HG03159 (cell line): ENCODE data around the gene RAET1G.
"Not testable (repeated sequence)": the region's sequence is repeated elsewhere in the genome, so short reads cannot be mapped to it uniquely, and the experiment has no call there.

Experiments used
- ATAC-seq: cut with Tn5 transposase; IDR thresholded peaks from one replicate; pipeline ENCODE4 v1.9.1; 2021; ENCODE audit warnings: mild to moderate bottlenecking, moderate library complexity; ENCODE audit not compliant: unreplicated experiment

RAET1G gene

DNA sequence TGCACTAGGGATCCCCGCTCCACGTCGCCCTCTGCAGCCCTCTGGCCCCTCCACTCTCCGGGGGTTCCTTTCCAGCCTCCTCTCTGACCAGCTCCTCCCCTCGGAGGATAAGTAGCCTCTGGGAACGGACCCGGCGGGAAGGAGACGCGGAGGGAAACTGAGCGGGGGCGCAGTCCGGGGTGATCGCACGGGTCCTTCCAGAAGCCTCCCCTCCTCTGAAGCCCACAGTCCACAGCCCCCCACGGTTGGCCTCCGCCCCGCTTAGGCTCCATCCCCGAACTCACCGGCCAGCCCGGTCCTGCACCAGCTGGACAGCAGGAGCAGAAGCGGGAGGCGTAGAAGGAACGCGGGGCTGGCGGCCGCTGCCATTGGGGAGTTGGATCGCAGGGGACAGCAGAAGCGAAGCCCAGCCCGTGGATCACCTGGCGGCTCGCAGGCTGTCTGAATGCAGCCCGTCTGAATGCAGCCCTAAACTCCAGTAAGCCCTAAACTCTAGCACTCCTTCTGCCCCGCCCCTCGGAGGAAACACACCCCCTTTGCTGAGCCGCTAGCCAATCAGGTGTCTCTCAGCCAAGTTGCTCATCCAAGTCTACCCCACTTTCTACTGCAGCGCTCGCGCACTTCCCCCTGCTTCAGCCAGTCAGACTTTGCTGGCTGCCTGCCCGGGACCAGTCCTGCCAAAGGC is at the start of gene RAET1G:
RAET1G (minus strand) TSS at position 480 of the 685 bp plus-strand sequence; CDS start at position 369, 111 bp downstream.
- ATAC-seq = no peak

DNA sequence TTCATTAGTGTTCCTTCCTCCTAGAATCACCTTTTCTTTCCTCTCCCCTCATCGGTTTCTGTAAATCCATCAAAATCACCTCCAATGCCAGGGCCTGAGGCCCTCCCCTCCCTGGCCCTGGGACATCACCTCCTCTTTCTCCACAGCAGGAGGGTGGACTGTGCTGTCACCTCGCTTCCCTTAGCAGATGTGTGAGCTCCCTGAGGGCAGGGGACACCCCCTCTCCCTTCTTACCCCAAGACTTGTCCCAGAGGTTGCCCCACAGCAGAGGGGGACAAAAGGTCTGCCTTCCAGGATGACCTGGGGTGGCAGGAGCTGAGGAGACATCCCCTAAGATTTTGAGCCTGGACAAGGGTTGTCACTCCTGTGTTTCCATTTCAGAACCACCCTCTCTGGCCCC is 46.7 kb upstream of the RAET1G start:
- ATAC-seq = no peak

GRCh38 chr6:149968909-149969308 is 46.0 kb upstream of the RAET1G start:
- ATAC-seq = not testable (repeated sequence)

DNA sequence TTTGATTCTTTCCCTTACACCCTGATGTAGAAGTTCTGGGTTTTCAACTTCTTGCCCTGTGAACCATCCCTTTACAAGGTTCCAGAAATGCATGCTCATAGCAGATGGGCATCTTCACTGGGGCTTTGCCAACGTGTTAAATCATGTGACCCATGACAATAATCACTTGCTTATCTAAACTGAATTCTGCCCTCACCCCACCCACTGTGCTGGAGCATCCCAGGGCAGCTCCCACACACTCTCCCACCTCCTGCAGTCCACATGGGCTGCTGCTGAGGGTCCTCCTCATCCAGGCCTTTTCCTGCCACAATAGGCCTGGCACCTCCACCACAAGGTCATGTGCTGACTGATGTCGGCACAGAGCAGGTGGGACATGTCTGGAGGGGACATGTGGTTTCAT is 45.1 kb upstream of the RAET1G start:
- ATAC-seq = not testable (repeated sequence)

DNA sequence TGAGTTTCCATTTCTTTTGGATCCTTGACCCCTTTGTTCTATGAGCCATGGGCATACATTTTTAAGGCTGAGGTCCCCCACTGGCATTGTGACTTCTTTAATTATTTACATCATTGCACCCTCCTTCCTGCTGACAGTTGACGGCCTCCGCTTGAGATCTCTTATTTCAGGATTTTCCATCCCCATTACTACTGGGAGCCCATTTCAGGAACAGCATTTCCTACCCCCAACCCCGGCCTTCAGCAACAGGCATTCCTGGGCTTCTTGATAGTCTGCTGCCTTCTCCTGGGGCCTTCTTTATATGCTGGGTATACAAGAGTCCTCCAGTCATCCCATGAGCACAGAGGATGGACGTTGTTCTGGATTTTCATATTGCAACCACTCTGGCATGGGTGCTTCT is 44.7 kb upstream of the RAET1G start:
- ATAC-seq = no peak

GRCh38 chr6:149966319-149966718 is 43.4 kb upstream of the RAET1G start:
- not testable (repeated sequence) for ATAC-seq

GRCh38 chr6:149965194-149966020 is 42.5 kb upstream of the RAET1G start:
- ATAC-seq = no peak

DNA sequence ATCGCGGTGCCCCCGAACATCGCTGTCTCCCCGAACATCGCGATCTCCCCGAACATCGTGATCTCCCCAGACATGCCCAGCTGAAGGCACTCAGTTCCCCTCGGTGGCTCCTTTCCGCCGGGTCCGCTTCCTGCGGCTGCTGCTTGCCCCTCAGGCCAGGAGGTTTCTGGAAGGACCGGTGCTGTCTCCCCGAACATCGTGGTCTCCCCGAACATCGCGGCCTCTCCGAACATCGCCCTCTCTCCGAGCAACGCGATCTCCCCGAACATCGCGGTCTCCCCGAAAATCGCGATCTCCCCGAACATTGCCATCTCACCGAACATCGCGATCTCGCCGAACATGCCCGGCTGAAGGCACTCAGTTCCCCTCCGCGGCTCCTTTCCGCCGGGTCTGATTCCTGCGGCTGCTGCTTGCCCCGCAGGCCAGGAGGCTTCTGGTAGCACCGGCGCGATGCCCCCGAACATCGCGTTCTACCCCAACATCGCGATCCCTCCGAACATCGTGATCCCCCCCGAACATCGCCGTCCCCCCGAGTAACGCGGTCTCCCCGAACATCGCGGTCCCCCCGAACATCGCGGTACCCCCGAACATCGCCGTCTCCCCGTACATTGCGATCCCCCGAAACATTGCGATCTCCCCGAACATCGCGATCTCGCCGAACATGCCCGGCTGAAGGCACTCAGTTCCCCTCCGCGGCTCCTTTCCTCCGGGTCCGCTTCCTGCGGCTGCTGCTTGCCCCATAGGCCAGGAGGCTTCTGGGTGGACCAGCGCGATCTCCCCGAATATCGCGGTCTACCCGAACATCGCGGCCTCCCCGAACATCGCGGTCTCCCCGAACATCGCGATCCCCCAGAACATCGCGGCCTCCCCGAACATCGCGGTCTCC is 41.6 kb upstream of the RAET1G start:
- no peak for ATAC-seq

- no peak for ATAC-seq
Observed at GRCh38 chr6:149963462-149964307, 40.8 kb upstream of the RAET1G start, which contains the start of gene ULBP1. TSS of gene ULBP1 (plus strand) at chr6:149963943. CDS start at chr6:149964050, 107 bp downstream.

DNA sequence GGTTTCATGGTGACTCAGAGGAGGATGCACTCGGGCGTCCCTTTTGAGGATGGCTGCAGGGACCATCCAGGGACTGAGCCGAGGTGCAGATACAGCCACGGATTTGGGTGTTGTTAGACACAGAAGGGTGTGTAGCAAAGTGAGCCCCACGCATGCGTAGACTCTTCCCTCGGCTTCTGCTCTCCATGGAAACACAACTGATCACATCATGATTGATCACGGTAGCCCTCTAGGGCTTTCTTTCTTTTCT is 40.2 kb upstream of the RAET1G start:
- no peak for ATAC-seq

DNA sequence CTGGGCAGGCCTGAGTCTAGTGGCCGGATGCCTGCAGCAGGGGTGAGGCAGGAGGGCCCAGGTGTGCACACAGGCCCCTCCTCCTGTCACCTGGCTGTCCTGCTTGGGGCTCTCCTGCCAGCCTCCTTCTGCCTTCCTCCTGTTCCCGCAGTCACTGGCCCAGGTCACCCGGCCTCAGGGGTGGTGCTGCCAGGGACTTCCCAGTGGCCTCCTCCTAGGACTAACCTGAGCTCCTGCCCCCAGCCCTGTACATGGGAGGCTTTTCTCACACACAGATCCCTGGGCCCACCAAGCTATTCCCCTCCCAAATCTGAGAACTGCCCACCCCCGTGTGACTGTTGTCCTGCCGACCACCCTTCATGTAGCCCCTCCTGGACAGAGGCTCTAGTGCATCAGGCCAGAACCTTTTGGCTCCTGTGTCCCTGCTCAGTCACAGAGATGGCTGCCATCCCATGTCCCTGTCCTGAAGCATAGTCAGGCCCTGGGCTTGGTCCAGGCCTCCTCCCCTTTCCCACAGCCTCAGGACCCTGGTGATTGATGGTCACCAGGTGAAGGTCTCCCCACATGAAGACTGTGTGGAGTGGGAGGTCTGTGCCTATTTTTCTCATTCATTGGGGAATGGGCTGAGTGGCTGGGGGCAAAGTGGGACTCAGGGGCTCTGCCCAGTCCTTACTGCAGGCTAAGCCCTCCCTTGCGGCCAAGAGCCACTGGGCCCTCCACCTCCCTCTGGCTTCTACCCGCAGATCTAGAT is 39.7 kb upstream of the RAET1G start:
- ATAC-seq = no peak

- no peak for ATAC-seq
Observed at GRCh38 chr6:149961728-149962425, 39.0 kb upstream of the RAET1G start.

GRCh38 chr6:149960488-149960887 is 37.6 kb upstream of the RAET1G start:
- ATAC-seq = no peak

DNA sequence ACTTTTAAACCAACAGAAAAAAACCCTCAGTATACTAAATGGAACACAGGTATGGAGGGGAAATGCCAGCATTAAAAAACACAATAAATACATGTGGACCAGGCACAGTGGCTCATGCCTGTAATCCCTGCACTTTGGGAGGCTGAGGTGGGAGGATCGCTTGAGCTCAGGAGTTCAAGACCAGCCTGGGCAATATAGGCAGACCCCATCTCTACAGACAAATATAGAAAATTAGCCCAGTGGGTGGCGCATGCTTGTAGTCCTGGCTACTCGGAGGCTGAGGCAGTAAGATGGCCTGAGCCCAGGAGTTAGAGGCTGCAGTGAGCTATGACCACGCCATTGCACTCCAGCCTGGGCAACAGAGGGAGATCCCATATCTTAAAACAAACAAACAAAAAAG is 36.9 kb upstream of the RAET1G start:
- ATAC-seq = not testable (repeated sequence)

GRCh38 chr6:149958124-149958523 is 35.2 kb upstream of the RAET1G start:
- ATAC-seq = not testable (repeated sequence)

DNA sequence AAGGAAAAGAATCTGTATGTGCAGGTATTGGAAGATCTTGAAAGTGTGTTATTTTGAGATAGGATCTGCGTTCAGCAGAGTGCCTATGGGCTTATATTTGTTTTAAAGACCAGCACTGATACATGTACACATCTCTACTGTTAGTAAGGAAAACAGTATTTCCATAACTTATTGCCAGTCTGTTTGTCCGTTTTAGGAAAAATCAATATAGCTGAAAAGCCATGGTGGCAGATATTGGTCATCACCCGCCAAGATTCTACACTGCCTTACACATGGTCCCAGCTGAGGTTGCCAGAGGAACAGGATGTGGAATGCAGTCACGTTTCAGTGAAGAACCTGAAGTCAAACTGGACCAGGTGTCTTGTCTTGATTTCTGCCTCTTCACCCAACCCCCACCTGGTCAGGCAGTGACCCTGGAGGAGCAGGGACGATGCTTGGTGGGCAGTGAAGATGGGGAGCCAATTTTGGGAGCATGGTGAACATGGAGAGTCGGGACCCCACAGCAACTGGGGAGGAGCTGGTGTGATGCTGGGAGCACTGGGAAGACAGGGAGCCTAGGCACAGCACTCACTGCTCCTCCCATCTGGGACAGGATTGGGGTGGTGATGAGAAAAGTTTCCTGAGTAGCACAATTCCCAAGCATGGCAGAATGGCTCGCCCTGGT is 32.9 kb upstream of the RAET1G start:
- not testable (repeated sequence) for ATAC-seq

GRCh38 chr6:149954984-149955653 is 32.2 kb upstream of the RAET1G start:
- not testable (repeated sequence) for ATAC-seq
